ENCODE measurements around the gene NF1.
"Not testable (repeated sequence)": the region's sequence is repeated elsewhere in the genome, so short reads cannot be mapped to it uniquely, and the experiment has no call there.

The NF1 gene

DNA sequence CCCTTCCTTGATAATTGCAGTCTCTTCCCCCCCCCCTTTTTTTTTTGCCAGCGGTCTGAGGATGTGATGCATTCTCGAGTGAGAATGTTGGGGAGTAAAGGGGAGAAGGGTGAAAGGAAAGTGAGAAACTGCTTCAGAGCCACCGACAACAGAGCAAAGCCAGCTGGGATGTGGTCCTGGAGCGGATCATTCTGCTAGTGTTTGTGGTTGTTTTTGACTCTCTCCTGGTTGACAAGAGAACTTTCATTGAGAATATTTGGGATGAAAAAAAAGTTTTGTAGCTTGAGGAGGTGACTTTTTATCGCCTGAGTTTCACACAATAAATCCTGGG is 1.3 kb downstream of the NF1 start:
- DNase-seq (ENCODE audit: low read depth) = no peak
- TF ChIP-seq, protein P1, sequence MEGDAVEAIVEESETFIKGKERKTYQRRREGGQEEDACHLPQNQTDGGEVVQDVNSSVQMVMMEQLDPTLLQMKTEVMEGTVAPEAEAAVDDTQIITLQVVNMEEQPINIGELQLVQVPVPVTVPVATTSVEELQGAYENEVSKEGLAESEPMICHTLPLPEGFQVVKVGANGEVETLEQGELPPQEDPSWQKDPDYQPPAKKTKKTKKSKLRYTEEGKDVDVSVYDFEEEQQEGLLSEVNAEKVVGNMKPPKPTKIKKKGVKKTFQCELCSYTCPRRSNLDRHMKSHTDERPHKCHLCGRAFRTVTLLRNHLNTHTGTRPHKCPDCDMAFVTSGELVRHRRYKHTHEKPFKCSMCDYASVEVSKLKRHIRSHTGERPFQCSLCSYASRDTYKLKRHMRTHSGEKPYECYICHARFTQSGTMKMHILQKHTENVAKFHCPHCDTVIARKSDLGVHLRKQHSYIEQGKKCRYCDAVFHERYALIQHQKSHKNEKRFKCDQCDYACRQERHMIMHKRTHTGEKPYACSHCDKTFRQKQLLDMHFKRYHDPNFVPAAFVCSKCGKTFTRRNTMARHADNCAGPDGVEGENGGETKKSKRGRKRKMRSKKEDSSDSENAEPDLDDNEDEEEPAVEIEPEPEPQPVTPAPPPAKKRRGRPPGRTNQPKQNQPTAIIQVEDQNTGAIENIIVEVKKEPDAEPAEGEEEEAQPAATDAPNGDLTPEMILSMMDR (IDR thresholded peaks at IDR 0.05; ENCODE audit: insufficient read depth, low read depth, low read length, missing control alignments) = no peak
- H3K4me3 ChIP-seq (ENCODE audit: low read length) = peak overlapping the region; percentile 84

DNA sequence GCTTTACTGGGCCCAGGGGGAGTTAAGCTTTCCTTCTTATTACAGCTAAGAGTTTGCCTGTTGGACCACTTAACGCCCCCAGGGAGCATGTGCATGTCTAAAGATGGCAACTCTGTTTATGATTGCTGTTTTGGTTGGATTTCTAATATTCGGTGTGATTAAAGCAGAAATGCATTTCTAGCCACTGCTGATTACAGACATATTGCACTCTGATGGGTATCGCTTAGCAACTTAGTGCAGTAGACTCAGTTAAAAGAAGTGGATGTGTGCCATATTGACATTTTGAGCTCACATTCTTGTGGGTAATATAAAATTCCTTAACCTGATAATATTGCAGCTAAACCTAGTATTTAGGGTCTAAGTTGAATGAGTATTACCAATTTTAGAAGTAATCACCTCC is 4.2 kb downstream of the NF1 start:
- H3K4me3 ChIP-seq (ENCODE audit: low read length) = no peak overlapping the region
- DNase-seq (ENCODE audit: low read depth) = no peak
- TF ChIP-seq, protein P1 (IDR thresholded peaks at IDR 0.05; ENCODE audit: insufficient read depth, low read depth, low read length, missing control alignments) = no peak

GRCh38 chr17:31100840-31101459 is 6.2 kb downstream of the NF1 start:
- no peak overlapping the region for H3K4me3 ChIP-seq (ENCODE audit: low read length)
- no peak for DNase-seq (ENCODE audit: low read depth)
- TF ChIP-seq, protein P1 (IDR thresholded peaks at IDR 0.05; ENCODE audit: insufficient read depth, low read depth, low read length, missing control alignments) = no peak

GRCh38 chr17:31101943-31102342 is 7.2 kb downstream of the NF1 start:
- no peak for DNase-seq (ENCODE audit: low read depth)
- H3K4me3 ChIP-seq (ENCODE audit: low read length) = no peak overlapping the region

GRCh38 chr17:31105991-31106390 is 11.2 kb downstream of the NF1 start:
- DNase-seq (ENCODE audit: low read depth) = no peak
- no peak overlapping the region for H3K4me3 ChIP-seq (ENCODE audit: low read length)
- TF ChIP-seq, protein P1 (IDR thresholded peaks at IDR 0.05; ENCODE audit: insufficient read depth, low read depth, low read length, missing control alignments) = no peak

More at GRCh38 chr17:31101943-31102342, 7.2 kb downstream of the NF1 start:
- TF ChIP-seq, protein P1 (IDR thresholded peaks at IDR 0.05; ENCODE audit: insufficient read depth, low read depth, low read length, missing control alignments) = no peak

- no peak overlapping the region for H3K4me3 ChIP-seq (ENCODE audit: low read length)
- DNase-seq (ENCODE audit: low read depth) = no peak
- TF ChIP-seq, protein P1 (IDR thresholded peaks at IDR 0.05; ENCODE audit: insufficient read depth, low read depth, low read length, missing control alignments) = no peak
Observed at GRCh38 chr17:31111183-31111582, 16.4 kb downstream of the NF1 start.

DNA sequence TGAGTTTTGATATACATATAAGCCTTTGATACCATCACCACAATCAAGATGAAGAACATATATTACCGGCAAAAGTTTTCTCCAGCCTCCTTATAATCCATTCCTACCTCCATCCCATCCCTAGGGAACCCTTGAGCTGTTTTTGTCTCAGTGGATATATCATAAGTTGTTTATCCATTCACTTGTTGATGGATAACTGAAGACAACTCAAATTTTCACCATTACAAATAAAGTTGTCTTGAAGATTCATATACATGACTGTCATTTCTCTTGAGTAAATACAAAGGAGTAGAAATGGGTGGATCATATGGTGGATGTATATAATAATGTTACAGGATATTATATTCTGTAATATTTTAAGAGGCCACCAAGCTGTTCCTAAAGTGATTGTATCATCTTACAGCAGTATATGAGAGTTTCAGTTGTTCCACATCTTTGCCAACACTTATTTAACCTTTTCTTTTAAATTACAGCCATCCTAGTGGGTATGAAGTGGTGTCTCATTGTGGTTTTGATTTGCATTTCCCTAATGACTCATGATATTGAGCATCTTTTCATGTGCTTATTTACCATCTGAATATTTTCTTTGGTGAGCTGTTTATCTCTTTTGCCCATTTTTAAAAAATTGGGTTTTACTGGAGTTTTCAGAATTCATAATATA is 17.4 kb downstream of the NF1 start:
- TF ChIP-seq, protein P1 (IDR thresholded peaks at IDR 0.05; ENCODE audit: insufficient read depth, low read depth, low read length, missing control alignments) = no peak
- peak; percentile 35 for DNase-seq (ENCODE audit: low read depth)
- H3K4me3 ChIP-seq (ENCODE audit: low read length) = no peak overlapping the region

- not testable (repeated sequence) for H3K4me3 ChIP-seq (ENCODE audit: low read length); DNase-seq (ENCODE audit: low read depth)
Observed at GRCh38 chr17:31113368-31113767, 18.6 kb downstream of the NF1 start.

All from epithelial cell of esophagus (primary cell).